ENCODE measurements around the gene TFF3. TPM values are rescaled to one million over a fixed set of nuclear protein-coding genes. Genes with fewer than 3 reads are reported as not detected.

Gene TFF3
- total and polyA plus RNA-seq, 10 of the 15 experiments (the other 5 are each of a cell fraction or from before 2014, with no cell fraction given): not detected

- no peak for DNase-seq (ENCODE audit: low read depth, low spot score)
- no peaks in the 10 kb centered on the region for H3K36me3 ChIP-seq (ENCODE audit: control insufficient read depth in 2 of 2, insufficient read depth in 2 of 2, low read length in 1 of 2)
- H3K4me1 ChIP-seq (ENCODE audit: control insufficient read depth, insufficient read depth, low read length): peaks cover 12% of the 10 kb centered on the region
- ChIA-PET CTCF (interaction anchor here (0.7 to 1.8 kb wide), 8 partner anchors 23 to 89 kb away, joined by 3 to 7 read pairs (median 3); no protein-coding TSS in a partner anchor), RAD21 (ENCODE audit: unreplicated experiment) (interaction anchor here (1.2 to 1.5 kb wide), 3 partner anchors 51 to 177 kb away, joined by 3 to 7 read pairs (median 3); no protein-coding TSS in a partner anchor), POLR2A (no interaction called here), SMC1A (ENCODE audit: uncharacterized antibody, unreplicated experiment) (interaction anchor here (0.9 to 1.5 kb wide), 6 partner anchors 8 to 89 kb away, joined by 3 to 4 read pairs (median 4); no protein-coding TSS in a partner anchor)
- H3K4me3 ChIP-seq: no peak overlapping the region
- TF ChIP-seq RAD51 (IDR thresholded peaks at IDR 0.05) (no peak), BACH1 (IDR thresholded peaks at IDR 0.05; ENCODE audit: borderline replicate concordance) (no peak), BCL11A (IDR thresholded peaks at IDR 0.05; ENCODE audit: low read depth, low read length) (no peak), ASH2L (IDR thresholded peaks at IDR 0.05; ENCODE audit: borderline replicate concordance, low read depth) (no peak), RCOR1 (conservative IDR thresholded peaks at IDR 0.05; ENCODE audit: low read depth, low read length) (no peak), ETV6 (conservative IDR thresholded peaks at IDR 0.05 in 1 of 2, IDR thresholded peaks at IDR 0.05 in 1 of 2; ENCODE audit: borderline replicate concordance in 1 of 2, low read depth in 1 of 2) (no peak), ZNF384 (IDR thresholded peaks at IDR 0.05; ENCODE audit: borderline replicate concordance, low read depth, low read length) (no peak), CHD4 (IDR thresholded peaks at IDR 0.05) (no peak), PAX5 (IDR thresholded peaks at IDR 0.05; ENCODE audit: borderline replicate concordance, low read depth, low read length) (no peak)
- TF ChIP-seq, protein P1, sequence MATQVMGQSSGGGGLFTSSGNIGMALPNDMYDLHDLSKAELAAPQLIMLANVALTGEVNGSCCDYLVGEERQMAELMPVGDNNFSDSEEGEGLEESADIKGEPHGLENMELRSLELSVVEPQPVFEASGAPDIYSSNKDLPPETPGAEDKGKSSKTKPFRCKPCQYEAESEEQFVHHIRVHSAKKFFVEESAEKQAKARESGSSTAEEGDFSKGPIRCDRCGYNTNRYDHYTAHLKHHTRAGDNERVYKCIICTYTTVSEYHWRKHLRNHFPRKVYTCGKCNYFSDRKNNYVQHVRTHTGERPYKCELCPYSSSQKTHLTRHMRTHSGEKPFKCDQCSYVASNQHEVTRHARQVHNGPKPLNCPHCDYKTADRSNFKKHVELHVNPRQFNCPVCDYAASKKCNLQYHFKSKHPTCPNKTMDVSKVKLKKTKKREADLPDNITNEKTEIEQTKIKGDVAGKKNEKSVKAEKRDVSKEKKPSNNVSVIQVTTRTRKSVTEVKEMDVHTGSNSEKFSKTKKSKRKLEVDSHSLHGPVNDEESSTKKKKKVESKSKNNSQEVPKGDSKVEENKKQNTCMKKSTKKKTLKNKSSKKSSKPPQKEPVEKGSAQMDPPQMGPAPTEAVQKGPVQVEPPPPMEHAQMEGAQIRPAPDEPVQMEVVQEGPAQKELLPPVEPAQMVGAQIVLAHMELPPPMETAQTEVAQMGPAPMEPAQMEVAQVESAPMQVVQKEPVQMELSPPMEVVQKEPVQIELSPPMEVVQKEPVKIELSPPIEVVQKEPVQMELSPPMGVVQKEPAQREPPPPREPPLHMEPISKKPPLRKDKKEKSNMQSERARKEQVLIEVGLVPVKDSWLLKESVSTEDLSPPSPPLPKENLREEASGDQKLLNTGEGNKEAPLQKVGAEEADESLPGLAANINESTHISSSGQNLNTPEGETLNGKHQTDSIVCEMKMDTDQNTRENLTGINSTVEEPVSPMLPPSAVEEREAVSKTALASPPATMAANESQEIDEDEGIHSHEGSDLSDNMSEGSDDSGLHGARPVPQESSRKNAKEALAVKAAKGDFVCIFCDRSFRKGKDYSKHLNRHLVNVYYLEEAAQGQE (IDR thresholded peaks at IDR 0.05; ENCODE audit: low read depth, low read length): no peak
- TF ChIP-seq, protein P2, sequence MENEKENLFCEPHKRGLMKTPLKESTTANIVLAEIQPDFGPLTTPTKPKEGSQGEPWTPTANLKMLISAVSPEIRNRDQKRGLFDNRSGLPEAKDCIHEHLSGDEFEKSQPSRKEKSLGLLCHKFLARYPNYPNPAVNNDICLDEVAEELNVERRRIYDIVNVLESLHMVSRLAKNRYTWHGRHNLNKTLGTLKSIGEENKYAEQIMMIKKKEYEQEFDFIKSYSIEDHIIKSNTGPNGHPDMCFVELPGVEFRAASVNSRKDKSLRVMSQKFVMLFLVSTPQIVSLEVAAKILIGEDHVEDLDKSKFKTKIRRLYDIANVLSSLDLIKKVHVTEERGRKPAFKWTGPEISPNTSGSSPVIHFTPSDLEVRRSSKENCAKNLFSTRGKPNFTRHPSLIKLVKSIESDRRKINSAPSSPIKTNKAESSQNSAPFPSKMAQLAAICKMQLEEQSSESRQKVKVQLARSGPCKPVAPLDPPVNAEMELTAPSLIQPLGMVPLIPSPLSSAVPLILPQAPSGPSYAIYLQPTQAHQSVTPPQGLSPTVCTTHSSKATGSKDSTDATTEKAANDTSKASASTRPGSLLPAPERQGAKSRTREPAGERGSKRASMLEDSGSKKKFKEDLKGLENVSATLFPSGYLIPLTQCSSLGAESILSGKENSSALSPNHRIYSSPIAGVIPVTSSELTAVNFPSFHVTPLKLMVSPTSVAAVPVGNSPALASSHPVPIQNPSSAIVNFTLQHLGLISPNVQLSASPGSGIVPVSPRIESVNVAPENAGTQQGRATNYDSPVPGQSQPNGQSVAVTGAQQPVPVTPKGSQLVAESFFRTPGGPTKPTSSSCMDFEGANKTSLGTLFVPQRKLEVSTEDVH (IDR thresholded peaks at IDR 0.05; ENCODE audit: low read depth, partially characterized antibody): no peak
- peaks cover 11% of the 10 kb centered on the region for H3K9me3 ChIP-seq (replicated peaks; ENCODE audit: control insufficient read depth, insufficient read depth, low read length)
- ATAC-seq: no peak
- no peaks in the 10 kb centered on the region; a peak in 2 of 4 replicates for H3K27me3 ChIP-seq (replicated peaks in 1 of 2; ENCODE audit: control insufficient read depth in 2 of 2, insufficient read depth in 2 of 2, low read length in 1 of 2)
- WGBS (ENCODE audit: insufficient coverage, insufficient replicate concordance, low lambda C conversion rate, missing lambda C conversion rate): 68% methylated on average over 7 of the region's 7 CpGs
- no peak for FAIRE-seq
- no peak overlapping the region for H2AFZ ChIP-seq (ENCODE audit: control insufficient read depth, low read depth, low read length)
- BruUV-seq (replicated peaks): no TSS peak
- intact Hi-C loops (cut with micrococcal nuclease; ENCODE audit: unreplicated experiment) (no loop called here), in situ Hi-C loops (cut with MboI) (no loop called here)
- no peak overlapping the region for H3K27ac ChIP-seq (ENCODE audit: control insufficient read depth, insufficient read depth)
- no peaks in the 10 kb centered on the region for H4K20me1 ChIP-seq (ENCODE audit: control insufficient read depth, insufficient read depth)
- H3K4me2 ChIP-seq (ENCODE audit: control insufficient read depth, insufficient read depth): no peak overlapping the region
- H3K79me2 ChIP-seq (ENCODE audit: control insufficient read depth, insufficient read depth, low read length): no peaks in the 10 kb centered on the region
- no peak overlapping the region for H3K9ac ChIP-seq (ENCODE audit: control insufficient read depth, insufficient read depth, low read length)
Observed at GRCh38 chr21:42361286-42361685, 46.1 kb upstream of the TFF3 start.

Measured in GM12878 (cell line).